ENCODE results near the gene RELL2. TPM values are rescaled to one million over a fixed set of nuclear protein-coding genes. Genes with fewer than 3 reads are reported as not detected.
A peak's percentile ranks its signal among the peaks of the same experiment; 100 is the strongest.

Gene RELL2
- total RNA-seq, 1 experiment from 2014 or later, result 13.3 TPM

DNA sequence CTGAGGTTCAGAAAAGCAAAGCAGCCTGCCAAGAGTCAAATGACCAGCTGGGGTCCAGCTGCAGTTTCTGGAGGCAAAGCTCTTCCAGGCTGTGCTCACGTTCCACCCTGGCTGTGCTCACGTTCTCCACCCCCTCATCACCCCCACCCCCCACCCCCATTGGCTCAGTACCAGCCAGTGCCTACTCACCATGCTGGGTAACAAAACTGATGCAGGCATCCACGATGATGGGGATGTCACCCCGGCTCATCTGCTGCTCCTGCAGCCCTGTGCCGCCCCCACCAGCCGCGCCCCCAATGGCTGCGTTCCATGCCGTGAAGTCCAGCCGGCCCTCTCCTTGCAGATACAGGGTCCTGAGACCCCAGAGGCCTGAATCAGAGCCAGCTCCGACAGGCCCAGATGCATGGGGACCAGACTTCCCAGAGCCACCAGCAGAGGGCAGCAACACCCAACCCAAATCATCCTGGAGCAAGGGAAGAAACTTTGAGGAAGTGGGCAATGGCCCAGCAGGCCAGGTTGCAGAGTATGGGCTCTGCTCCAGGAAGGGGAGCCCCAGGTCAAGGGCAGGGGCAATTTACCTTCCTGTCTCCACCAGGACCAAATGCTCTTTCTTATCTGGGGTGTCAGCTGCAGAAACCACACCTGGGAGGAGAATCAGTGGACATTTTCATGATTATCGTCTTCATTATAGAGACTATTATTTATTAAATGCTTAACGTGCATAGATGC lies 28.1 kb downstream of the RELL2 start:
- intact Hi-C loops (cut with micrococcal nuclease; ENCODE audit: unreplicated experiment), result loop anchor here (10.0 kb wide), 1 partner anchor 300 kb away; the partner anchor contains the start of gene RNF14
- Histone ChIP-seq H3K27ac (ENCODE audit: low read length) (no peak overlapping the region), H3K4me1 (ENCODE audit: control insufficient read depth, insufficient read depth, low read length) (0 out of 2 replicates have a peak, but pooled peaks cover 3% of the 10 kb centered on the region), H3K4me3 (ENCODE audit: low read depth in 2 of 2, low read length in 2 of 2) (no peak overlapping the region), H3K9me3 (ENCODE audit: control insufficient read depth, insufficient read depth, low read depth, low read length) (no peaks in the 10 kb centered on the region), H3K36me3 (ENCODE audit: control insufficient read depth, insufficient read depth, low read length) (no peaks in the 10 kb centered on the region), H3K27me3 (ENCODE audit: control insufficient read depth, insufficient read depth, low read length) (no peaks in the 10 kb centered on the region)
- CTCF ChIA-PET, result interaction anchor here (0.6 to 1.2 kb wide), 4 partner anchors 17 to 296 kb away, joined by 3 to 9 read pairs (median 6); partner anchors contain the start of gene ARAP3
- TF ChIP-seq POLR2AphosphoS5 (IDR thresholded peaks at IDR 0.05; ENCODE audit: low read depth, low read length) (no peak), SIN3A (IDR thresholded peaks at IDR 0.05; ENCODE audit: borderline replicate concordance, insufficient read depth, low read depth, low read length) (no peak), TCF7L2 (IDR thresholded peaks at IDR 0.05; ENCODE audit: low read depth, low read length) (no peak)
- TF ChIP-seq, protein P1, sequence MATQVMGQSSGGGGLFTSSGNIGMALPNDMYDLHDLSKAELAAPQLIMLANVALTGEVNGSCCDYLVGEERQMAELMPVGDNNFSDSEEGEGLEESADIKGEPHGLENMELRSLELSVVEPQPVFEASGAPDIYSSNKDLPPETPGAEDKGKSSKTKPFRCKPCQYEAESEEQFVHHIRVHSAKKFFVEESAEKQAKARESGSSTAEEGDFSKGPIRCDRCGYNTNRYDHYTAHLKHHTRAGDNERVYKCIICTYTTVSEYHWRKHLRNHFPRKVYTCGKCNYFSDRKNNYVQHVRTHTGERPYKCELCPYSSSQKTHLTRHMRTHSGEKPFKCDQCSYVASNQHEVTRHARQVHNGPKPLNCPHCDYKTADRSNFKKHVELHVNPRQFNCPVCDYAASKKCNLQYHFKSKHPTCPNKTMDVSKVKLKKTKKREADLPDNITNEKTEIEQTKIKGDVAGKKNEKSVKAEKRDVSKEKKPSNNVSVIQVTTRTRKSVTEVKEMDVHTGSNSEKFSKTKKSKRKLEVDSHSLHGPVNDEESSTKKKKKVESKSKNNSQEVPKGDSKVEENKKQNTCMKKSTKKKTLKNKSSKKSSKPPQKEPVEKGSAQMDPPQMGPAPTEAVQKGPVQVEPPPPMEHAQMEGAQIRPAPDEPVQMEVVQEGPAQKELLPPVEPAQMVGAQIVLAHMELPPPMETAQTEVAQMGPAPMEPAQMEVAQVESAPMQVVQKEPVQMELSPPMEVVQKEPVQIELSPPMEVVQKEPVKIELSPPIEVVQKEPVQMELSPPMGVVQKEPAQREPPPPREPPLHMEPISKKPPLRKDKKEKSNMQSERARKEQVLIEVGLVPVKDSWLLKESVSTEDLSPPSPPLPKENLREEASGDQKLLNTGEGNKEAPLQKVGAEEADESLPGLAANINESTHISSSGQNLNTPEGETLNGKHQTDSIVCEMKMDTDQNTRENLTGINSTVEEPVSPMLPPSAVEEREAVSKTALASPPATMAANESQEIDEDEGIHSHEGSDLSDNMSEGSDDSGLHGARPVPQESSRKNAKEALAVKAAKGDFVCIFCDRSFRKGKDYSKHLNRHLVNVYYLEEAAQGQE (IDR thresholded peaks at IDR 0.05; ENCODE audit: insufficient read depth in 1 of 2, low read depth in 2 of 2, low read length in 1 of 2), result no peak
- TF ChIP-seq, protein P2, sequence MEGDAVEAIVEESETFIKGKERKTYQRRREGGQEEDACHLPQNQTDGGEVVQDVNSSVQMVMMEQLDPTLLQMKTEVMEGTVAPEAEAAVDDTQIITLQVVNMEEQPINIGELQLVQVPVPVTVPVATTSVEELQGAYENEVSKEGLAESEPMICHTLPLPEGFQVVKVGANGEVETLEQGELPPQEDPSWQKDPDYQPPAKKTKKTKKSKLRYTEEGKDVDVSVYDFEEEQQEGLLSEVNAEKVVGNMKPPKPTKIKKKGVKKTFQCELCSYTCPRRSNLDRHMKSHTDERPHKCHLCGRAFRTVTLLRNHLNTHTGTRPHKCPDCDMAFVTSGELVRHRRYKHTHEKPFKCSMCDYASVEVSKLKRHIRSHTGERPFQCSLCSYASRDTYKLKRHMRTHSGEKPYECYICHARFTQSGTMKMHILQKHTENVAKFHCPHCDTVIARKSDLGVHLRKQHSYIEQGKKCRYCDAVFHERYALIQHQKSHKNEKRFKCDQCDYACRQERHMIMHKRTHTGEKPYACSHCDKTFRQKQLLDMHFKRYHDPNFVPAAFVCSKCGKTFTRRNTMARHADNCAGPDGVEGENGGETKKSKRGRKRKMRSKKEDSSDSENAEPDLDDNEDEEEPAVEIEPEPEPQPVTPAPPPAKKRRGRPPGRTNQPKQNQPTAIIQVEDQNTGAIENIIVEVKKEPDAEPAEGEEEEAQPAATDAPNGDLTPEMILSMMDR (IDR thresholded peaks at IDR 0.05), result peak; percentile 95
- in situ Hi-C loops (cut with HindIII; ENCODE audit: low pct_unique_long_range_greater_than_20kb, low sequenced_read_pairs), result no loop called here
- no TSS peak for BruUV-seq (replicated peaks)
- peak; percentile 41 for DNase-seq (ENCODE audit: low read depth, low spot score)
- POLR2A ChIA-PET, result no interaction called here
- peak; percentile 94 for ATAC-seq

DNA sequence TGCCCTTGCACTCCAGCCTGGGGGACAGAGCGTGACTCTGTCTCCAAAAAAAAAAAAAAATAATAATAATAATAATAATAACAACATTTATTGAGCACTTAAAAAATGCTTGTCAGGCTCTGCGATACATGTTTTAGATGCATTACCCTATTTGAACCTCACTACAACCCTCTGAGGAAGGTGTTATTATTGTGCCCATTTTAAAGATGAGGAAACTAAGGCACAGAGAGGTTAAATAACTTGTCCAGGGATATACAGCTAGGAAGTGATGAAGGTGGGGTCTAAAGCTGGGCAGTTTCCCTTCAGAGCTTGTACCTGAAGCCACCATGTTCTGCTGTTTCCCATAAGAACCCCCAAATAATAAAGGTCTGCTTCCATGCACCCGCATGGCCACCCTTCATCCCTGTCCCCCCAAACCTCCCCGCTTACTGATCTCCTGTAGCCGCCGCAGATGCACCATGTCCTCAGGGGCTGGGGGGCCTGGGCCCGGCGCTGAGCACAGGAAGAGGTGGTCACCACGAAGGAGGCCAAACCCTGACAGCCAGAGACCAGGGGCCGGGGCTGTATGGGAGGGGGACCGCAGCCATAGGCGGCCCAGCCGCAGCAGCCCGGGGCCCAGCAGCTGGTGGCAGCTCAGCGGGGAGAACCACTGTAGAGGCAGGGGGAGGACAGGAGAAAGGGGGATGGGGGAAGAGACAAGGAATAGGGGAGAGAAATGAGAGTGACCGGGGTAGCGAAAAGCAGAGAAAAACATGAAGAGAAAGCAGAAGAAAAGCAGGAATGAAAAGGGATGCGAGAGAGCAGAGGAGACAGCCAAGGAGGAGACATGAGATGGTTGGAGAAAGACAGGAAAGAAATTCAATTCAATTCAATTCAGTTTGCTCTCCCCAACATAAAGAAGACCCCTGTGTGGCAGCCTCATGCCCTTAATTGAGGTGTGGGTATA lies 29.5 kb downstream of the RELL2 start:
- in situ Hi-C loops (cut with HindIII; ENCODE audit: low pct_unique_long_range_greater_than_20kb, low sequenced_read_pairs) (no loop called here), intact Hi-C loops (cut with micrococcal nuclease; ENCODE audit: unreplicated experiment) (loop anchor here (10.0 kb wide), 1 partner anchor 299 kb away; the partner anchor contains the start of gene RNF14)
- ATAC-seq (no peak), DNase-seq (ENCODE audit: low read depth, low spot score) (no peak)
- Histone ChIP-seq H3K27ac (ENCODE audit: low read length) (no peak overlapping the region), H3K4me1 (ENCODE audit: control insufficient read depth, insufficient read depth, low read length) (0 out of 2 replicates have a peak, but pooled peaks cover 3% of the 10 kb centered on the region), H3K27me3 (ENCODE audit: control insufficient read depth, insufficient read depth, low read length) (no peaks in the 10 kb centered on the region), H3K36me3 (ENCODE audit: control insufficient read depth, insufficient read depth, low read length) (no peaks in the 10 kb centered on the region), H3K9me3 (ENCODE audit: control insufficient read depth, insufficient read depth, low read depth, low read length) (no peaks in the 10 kb centered on the region), H3K4me3 (ENCODE audit: low read depth in 2 of 2, low read length in 2 of 2) (no peak overlapping the region)
- TF ChIP-seq, protein P1 (IDR thresholded peaks at IDR 0.05; ENCODE audit: insufficient read depth in 1 of 2, low read depth in 2 of 2, low read length in 1 of 2), result no peak
- TF ChIP-seq TCF7L2 (IDR thresholded peaks at IDR 0.05; ENCODE audit: low read depth, low read length) (no peak), SIN3A (IDR thresholded peaks at IDR 0.05; ENCODE audit: borderline replicate concordance, insufficient read depth, low read depth, low read length) (no peak), POLR2AphosphoS5 (IDR thresholded peaks at IDR 0.05; ENCODE audit: low read depth, low read length) (no peak)
- TF ChIP-seq, protein P2 (IDR thresholded peaks at IDR 0.05), result no peak
- ChIA-PET CTCF (interaction anchor here (0.6 kb wide), 1 partner anchor 74 kb away, joined by 3 read pairs; no protein-coding TSS in a partner anchor), POLR2A (no interaction called here)
- BruUV-seq (replicated peaks), result no TSS peak
